Hippocampal formation (tissue), 2 donors: ENCODE measurements around the gene YBX1.
"Not testable (repeated sequence)": the region's sequence is repeated elsewhere in the genome, so short reads cannot be mapped to it uniquely, and the experiment has no call there.

Experiments used
- DNase-seq, 2 donors: peaks; one replicate each; lab custom pipeline; 2025; lab: John Stamatoyannopoulos, UW

The YBX1 gene

DNA sequence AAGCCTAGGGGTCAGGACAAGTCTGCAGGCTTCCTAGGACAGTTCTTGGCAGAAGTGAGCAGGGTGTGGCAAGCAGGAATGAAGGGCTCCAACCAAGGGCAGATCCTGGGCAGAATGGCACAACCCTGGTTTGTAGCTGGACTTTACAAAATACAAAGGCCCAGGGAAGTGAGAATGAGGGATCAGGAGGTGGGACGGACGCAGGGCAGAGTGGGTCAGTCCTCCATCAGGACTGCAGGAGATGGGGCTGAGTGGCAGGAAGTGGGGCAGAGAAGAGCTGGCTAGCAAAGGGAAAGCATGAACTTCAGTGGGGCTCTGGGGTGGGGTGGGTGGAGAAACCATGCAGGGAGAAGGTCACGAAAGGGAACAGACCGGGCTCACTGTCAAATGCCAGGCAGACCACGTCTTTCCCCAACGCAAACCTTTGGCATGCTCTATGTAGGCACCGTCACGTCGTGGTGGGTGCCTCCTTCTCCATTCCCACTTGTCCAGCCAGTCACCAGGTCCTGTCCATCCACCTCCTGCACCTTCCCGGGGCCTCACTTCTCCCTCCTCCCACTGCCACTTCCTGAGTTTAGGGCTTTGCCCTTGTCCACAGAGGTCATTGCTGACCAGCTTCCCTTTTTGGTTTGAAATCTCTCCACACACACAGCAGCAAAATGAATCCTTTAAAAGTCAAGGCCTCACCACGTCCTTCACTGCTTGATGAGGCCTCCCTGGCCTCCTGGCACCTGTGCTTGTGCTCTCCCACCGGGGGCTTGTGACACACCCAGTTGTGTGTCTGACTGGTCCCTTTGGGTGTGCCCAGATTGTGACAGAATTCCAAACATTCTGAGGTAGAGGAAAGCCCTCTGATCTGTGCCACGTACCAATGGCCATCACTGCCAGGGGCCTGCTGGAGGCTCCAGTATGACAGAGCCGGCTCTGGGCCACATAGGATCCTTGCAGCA, 66.5 kb downstream of the YBX1 start:
- DNase-seq, result no peak

DNA sequence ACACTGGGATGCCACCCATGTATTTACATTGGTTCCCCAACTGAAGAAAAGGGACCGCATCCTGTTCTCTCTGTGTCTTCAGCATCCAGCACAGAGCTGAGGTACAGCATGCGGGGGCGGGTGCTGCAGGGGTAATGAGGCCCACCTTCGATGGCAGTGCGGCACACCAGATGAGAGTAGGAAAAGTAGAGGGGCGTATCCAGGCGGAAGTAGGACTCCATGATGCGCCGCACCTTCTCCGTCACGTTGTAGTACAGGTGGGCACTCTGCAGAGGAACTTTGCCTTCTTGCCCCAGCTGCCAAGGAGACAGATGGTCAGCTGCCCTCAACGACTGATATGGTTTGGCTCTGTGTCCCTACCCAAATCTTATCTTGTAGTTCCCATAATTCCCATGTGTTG, 67.8 kb downstream of the YBX1 start:
- DNase-seq, result no peak

DNA sequence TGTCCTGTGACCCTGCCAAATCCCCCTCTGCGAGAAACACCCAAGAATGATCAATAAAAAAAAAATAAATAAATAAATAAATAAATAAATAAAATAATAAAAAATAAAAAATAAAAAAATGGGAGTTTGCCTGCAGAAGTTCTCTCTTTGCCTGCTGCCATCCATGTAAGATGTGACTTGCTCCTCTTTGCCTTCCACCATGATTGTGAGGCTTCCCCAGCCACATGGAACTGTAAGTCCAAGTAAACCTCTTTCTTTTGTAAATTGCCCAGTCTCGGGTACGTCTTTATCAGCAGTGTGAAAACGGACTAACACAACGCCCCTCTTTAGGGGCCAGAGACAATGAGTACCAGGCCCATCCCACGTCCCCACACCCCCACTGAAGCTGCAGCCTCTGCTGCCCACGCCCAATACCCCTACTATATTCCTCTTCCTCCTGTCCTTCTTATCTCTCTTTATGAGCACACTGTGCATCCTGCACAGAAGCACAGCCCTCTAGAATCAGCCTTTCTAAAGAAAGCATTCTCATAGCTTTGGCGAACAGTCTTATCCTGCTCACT, 69.4 kb downstream of the YBX1 start:
- not testable (repeated sequence) for DNase-seq

GRCh38 chr1:42752284-42752683, 70.1 kb downstream of the YBX1 start:
- no peak for DNase-seq

DNA sequence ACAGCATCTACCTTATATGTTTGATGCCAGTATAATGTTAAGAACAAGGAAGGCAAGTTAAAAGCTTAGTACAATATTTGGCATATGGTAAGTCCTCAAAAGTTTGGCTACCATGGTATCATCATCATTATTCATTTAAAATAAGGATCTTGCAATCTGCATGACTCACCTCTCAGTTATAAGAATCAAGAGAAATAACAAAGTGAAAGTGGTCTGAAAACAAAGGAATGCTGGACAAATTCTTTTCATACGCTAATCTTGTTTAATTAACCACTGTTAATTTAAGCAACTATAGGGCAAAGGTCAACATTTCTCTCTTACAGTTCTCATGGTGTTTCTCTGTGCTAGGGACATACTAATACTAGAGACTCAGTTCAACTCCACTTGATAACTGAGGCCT, 70.9 kb downstream of the YBX1 start:
- no peak for DNase-seq
